Measurements from ENCODE around the gene DNAH3.
"Not testable (repeated sequence)": the region's sequence is repeated elsewhere in the genome, so short reads cannot be mapped to it uniquely, and the experiment has no call there.

- not testable (repeated sequence) for TF ChIP-seq CTCF (IDR thresholded peaks at IDR 0.05); KAT7 (CRISPR knock-in tag; IDR thresholded peaks at IDR 0.05; ENCODE audit: borderline replicate concordance); ZBTB21 (CRISPR knock-in tag; IDR thresholded peaks at IDR 0.05; ENCODE audit: borderline replicate concordance); USF1 (CRISPR knock-in tag; IDR thresholded peaks at IDR 0.05); SP1 (CRISPR knock-in tag; conservative IDR thresholded peaks at IDR 0.05)
- TF ChIP-seq, protein P1, sequence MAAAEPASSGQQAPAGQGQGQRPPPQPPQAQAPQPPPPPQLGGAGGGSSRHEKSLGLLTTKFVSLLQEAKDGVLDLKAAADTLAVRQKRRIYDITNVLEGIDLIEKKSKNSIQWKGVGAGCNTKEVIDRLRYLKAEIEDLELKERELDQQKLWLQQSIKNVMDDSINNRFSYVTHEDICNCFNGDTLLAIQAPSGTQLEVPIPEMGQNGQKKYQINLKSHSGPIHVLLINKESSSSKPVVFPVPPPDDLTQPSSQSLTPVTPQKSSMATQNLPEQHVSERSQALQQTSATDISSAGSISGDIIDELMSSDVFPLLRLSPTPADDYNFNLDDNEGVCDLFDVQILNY (CRISPR knock-in tag; IDR thresholded peaks at IDR 0.05) = not testable (repeated sequence)
- TF ChIP-seq, protein P2, sequence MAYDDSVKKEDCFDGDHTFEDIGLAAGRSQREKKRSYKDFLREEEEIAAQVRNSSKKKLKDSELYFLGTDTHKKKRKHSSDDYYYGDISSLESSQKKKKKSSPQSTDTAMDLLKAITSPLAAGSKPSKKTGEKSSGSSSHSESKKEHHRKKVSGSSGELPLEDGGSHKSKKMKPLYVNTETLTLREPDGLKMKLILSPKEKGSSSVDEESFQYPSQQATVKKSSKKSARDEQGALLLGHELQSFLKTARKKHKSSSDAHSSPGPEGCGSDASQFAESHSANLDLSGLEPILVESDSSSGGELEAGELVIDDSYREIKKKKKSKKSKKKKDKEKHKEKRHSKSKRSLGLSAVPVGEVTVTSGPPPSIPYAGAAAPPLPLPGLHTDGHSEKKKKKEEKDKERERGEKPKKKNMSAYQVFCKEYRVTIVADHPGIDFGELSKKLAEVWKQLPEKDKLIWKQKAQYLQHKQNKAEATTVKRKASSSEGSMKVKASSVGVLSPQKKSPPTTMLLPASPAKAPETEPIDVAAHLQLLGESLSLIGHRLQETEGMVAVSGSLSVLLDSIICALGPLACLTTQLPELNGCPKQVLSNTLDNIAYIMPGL (CRISPR knock-in tag; IDR thresholded peaks at IDR 0.05) = not testable (repeated sequence)
- TF ChIP-seq, protein P3, sequence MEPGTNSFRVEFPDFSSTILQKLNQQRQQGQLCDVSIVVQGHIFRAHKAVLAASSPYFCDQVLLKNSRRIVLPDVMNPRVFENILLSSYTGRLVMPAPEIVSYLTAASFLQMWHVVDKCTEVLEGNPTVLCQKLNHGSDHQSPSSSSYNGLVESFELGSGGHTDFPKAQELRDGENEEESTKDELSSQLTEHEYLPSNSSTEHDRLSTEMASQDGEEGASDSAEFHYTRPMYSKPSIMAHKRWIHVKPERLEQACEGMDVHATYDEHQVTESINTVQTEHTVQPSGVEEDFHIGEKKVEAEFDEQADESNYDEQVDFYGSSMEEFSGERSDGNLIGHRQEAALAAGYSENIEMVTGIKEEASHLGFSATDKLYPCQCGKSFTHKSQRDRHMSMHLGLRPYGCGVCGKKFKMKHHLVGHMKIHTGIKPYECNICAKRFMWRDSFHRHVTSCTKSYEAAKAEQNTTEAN (CRISPR knock-in tag; IDR thresholded peaks at IDR 0.05) = not testable (repeated sequence)
These were observed 94.9 kb downstream of the DNAH3 start for GRCh38 chr16:21055738-21056137.
